Activated CD8-positive, alpha-beta memory T cell treated with anti-CD3 and anti-CD28 coated beads for 48 hours (primary cell): ENCODE data around the gene PAGE2.
"Not testable (repeated sequence)": the region's sequence is repeated elsewhere in the genome, so short reads cannot be mapped to it uniquely, and the experiment has no call there.

Experiments
- DNase-seq, 3 experiments: peaks; one replicate each; pipeline ENCODE4 v3.0.0-alpha.2; 2020; ENCODE audit warnings: low read depth in 2 of 3, low spot score in 2 of 3

PAGE2 gene

GRCh38 chrX:55088795-55089489 is at the start of gene PAGE2:
Gene PAGE2, plus strand, starts transcription at chrX:55089018. Its CDS starts 1,003 bp downstream, at chrX:55090021.
- DNase-seq, result no peak

- DNase-seq, result no peak
These were observed 49.3 kb upstream of the PAGE2 start for GRCh38 chrX:55039471-55039870.

DNA sequence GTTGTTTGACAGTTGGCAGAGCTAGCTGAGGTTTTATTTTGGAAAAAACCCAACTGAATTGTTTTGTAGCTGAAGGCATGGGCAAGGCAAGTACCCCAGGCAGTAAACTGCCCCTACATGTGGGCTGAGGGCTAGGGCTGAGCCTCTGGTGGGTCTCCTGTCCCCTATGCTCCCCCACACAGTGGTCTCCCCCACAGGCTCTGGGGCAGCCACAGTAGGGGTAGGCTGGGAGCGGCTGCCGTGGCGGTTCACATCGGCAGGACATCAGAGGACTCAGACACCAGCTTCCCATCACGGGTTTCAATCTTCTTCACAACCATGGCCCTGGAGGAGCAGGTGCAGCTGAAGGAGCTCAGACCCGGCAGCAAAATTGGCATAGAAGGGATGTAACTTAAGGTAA is 47.3 kb upstream of the PAGE2 start:
- no peak for DNase-seq

- DNase-seq, result not testable (repeated sequence)
These were observed 38.2 kb upstream of the PAGE2 start for GRCh38 chrX:55050599-55050998.

DNA sequence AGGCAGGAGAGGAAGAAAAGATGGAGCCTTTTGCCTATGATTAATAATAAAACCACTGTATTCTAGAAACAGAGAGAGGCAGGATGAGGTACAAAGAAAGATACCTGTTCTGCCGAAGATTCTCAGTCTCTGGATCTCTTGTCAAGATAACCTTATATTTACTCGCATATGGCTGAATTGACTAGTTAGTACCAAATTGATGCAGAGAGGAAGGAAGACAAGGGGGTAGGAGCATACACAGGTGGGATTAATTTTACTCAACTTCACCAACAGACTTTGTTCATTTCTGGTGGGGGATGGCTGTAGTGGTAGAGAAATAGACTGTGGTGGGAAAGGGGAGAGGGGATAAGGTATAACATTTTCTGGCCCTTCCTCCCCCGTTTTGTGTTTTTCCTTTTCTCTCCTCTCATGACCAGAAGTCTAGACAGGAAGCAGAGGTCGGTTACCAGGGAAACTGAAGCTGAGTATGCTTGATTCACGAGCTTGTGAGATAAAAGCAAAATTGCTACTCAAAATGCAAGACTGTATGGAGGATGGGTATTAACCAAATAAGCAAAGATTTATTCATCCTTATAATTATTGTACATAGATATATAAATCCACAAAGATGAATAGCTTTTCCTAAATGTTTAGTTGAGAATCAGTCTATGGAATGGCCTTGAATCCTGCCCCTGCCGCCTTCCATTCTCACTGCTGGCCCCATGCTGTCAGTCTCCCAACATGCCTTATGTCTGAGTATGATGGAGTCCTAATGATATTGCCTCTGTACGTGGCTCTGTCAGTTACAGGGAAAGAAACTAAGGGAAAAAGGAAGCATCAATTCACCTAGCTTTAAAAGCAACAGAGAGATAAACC is 31.8 kb upstream of the PAGE2 start:
- DNase-seq, result no peak

GRCh38 chrX:55057675-55058249 is 31.1 kb upstream of the PAGE2 start:
- no peak for DNase-seq

DNA sequence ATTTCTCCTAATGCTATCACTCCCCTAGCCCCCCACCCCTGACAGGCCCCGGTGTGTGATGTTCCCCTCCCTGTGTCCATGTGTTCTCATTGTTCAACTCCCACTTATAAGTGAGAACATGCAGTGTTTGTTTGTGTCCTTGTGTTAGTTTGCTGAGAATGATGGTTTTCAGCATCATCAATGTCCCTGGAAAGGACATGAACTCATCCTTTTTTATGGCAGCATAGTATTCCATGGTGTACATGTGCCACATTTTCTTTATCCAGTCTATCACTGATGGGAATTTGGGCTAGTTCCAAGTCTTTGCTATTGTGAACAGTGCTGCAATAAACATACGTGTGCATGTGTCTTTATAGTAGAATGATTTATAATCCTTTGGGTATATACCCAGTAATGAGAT is 21.6 kb upstream of the PAGE2 start:
- DNase-seq, result not testable (repeated sequence)

- DNase-seq, result no peak
These were observed 16.5 kb upstream of the PAGE2 start for GRCh38 chrX:55072286-55072685.

DNA sequence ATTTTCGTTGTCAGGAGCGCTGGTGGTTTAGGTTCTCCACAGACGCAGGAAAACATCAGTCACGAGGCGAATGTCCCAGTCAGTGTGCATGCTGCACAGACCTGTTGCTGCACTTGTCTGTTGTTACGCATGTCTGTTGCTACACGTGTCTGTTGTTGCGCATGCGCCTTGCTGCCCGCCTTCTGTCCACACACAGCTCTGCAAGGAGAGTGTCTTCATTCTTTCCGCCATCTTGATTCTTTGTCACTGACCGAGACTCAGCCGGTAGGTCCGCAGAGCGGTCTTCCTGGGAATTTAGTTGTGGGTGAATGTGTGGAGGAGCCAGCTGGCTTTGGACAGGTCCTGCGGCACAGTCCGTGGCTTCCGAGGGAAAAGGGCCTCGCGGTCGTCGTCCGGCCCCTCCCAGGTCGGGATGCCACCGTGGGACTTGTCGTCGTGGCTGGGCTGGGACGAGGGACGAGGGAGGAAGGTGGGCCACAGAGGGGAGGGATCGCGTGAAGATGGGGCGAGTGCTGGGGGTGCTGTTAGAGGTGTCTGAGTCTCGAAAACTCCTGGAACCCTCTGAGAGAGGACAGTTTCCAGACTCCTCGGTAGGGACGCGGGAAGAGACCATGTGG is 13.9 kb upstream of the PAGE2 start, which contains the start of gene PAGE2B:
Gene PAGE2B, plus strand, starts transcription at position 180 of the 617 bp plus-strand sequence. CDS start 1,012 bp downstream, outside the sequence.
- no peak for DNase-seq

- no peak for DNase-seq
These were observed 9.9 kb downstream of the PAGE2 start for GRCh38 chrX:55098691-55099090.

DNA sequence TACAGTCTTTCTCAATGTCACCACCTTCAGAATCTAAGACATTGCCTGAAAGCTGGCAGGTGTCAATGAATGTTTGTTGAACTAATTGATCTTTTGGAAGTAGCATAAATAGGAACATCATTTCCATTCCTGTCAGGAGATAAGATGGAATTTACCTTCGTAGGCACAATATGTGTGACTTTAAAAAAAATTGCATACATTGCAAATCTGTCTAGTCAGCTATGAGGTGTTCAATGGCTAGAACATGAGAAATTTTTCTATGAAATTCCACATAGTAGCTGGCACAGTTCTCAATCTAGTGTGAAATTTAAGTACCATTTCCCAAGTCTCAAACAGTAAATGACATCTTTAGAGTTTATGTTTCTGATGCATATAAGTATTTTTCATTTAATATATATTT is 10.3 kb downstream of the PAGE2 start:
- DNase-seq, result no peak

GRCh38 chrX:55102754-55103153 is 13.9 kb downstream of the PAGE2 start:
- DNase-seq, result no peak

- no peak for DNase-seq
These were observed 18.4 kb downstream of the PAGE2 start for GRCh38 chrX:55107262-55107661.

DNA sequence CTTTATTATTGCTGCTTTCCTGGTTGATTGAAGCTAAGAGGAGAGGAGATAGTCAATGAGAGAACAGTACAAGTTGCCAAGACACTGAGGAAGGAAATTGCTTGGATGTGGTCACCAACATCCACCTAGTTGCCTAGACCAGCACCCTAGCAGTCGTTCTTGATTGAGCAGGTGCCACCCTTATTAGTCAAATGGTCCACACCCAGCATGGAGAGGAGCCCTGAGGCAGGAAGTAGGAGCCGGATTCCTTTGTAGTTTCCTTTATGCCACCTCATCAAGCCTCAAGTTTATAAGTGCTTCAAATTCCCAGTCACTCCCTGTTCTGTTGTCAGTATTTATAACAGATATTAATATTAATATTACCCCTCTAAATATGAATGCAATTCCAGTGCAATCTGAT is 19.1 kb downstream of the PAGE2 start:
- DNase-seq, result no peak

DNA sequence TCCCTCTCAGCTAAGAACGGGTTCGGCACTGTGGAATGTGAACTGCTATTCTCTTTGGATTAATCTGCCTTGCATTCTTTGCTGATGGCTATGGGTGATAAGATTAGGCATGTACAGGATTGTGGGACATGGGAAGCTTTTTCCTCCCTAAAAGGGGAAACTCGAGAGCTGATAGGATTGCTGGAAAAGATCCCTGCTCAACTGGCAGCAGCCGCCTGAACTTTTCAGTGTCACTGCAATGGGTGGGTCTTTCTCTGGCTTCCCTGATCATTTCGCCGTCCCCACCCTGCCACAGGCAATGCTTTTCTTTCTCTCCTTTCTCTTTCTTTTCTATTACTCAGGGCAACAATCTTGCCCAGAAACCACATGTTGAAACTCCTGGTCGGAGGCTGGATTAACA is 20.5 kb downstream of the PAGE2 start:
- no peak for DNase-seq

DNA sequence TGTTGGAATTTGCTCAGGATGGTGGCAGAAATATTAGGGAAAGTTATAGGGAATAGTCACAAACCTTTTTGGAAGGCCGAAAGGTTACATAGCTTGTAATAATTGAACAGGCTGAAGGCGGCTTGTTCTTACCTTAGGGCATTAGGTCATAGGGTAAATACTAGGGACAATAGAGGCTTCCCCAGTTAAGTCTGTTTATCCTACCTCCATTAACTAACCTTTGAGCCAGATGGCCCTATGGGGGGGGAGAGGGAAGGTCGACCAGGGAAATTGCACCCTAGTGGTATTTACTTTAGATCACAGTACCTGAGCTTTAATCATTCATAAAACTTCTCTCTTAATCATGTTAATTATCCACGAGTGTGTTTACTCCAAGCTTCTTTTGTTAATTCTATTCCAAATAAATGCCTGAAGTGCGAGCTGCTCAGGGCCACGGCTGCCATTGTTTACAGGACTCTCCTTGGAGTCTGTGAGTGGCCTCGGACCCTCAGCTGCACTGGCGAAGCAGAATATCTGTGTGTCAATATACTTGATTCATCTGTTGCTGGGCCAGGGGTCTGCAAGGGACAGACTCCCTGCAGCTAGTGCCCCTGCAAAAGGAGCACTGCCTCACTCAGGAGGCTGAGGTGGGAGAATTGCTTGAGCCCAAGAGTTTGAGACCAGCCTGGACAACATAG is 22.9 kb downstream of the PAGE2 start:
- DNase-seq, result no peak

GRCh38 chrX:55116589-55116988 is 27.8 kb downstream of the PAGE2 start:
- not testable (repeated sequence) for DNase-seq

DNA sequence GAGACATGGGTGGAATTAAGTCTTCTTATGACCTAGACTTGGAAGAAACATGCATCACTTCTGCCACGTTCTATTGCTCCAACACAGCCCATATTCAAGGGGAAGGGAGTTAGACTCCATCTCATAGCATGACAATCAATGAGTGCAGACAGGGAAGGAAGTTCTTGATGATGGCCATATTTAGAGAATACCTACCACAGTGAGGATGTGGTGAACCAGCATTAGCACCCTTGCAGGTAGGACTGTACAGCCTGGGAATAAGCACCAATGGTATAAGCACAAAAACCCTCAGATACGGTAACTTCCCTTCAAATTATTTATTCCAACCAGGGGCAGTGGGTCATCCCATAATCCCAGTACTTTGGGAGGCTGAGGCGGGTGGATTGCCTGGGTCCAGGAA is 29.8 kb downstream of the PAGE2 start:
- no peak for DNase-seq

- no peak for DNase-seq
These were observed 30.5 kb downstream of the PAGE2 start for GRCh38 chrX:55119271-55119670.

DNA sequence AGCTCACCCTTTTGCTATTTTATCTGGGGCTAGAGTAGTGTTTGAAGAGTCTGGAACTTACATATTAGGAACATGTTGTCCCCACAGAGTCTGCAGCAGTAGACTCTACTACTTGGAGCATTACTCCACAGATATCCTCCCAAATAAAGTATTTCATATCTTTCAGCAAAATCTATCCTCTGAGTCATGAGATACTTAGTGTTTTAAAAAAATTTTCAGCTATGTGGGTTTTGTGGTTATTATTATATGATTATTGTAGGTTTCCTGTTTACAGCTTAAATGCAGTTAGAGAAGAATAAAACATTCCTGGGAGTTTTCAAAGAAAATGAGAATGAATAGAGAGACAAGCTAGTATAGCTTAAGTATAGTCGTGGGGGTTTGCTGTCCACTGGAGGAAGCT is 30.9 kb downstream of the PAGE2 start:
- DNase-seq, result no peak

GRCh38 chrX:55120761-55121358 is 32.0 kb downstream of the PAGE2 start:
- DNase-seq, result no peak
